ENCODE results near the gene BCKDK. TPM values are rescaled to one million over a fixed set of nuclear protein-coding genes. Genes with fewer than 3 reads are reported as not detected.

The BCKDK gene
- total and polyA plus RNA-seq, 2 of the 13 experiments (the other 11 are each of a cell fraction or from before 2014, with no cell fraction given) = 24.9 to 42.6 TPM

DNA sequence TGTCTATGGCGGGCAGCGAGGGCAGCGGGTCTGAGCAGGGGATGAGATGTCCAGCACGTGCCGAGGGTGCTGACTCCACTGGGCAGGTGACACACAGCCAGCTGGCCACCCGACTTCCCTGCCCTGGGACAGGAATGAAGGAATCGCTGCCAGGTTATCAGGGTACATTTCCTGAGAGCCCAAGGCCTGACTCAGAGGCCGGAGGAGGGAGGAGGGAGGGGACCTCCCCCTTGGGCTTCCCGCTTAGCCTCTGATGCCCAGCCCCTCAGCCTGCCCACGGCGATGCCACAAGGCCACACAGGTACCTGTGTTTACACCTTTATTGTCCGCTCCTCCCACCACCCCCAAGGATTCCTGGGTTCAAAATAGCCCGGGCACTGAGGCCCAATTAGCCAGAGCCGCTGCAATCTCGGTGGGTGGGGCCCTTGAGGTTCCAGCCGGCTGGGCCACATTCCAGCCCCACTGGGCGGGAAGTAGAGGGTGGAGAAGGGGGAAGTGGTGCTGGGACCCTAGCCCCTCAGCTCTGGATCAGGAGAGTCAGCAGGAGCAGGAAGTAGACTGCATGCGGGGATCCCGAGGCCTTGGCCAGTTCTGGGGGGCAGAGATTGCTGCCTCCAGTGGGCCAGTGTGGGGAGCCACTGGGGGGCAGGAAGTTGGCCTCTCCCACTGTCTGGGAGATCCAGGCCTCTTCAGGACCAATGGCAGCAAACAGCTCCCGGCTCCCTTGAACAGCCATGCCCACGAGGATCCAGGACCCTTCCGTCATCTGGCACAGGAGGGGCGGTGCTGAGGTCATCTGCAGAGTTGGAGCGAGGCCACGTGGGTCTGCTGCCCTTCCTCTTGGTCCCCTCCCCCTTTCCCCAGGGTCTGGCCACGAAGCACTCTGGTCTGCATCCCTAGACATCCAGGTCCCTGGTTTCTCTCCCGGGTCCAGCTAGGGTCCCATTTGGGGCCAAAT lies 30.7 kb downstream of the BCKDK start (continued):
- peak; percentile 4; the same call in 1 of the 2 replicates for TF ChIP-seq HIVEP1 (CRISPR knock-in tag; IDR thresholded peaks at IDR 0.05)
- TF ChIP-seq JDP2 (CRISPR knock-in tag; IDR thresholded peaks at IDR 0.05; ENCODE audit: borderline replicate concordance) = no peak
- TF ChIP-seq, protein P1, sequence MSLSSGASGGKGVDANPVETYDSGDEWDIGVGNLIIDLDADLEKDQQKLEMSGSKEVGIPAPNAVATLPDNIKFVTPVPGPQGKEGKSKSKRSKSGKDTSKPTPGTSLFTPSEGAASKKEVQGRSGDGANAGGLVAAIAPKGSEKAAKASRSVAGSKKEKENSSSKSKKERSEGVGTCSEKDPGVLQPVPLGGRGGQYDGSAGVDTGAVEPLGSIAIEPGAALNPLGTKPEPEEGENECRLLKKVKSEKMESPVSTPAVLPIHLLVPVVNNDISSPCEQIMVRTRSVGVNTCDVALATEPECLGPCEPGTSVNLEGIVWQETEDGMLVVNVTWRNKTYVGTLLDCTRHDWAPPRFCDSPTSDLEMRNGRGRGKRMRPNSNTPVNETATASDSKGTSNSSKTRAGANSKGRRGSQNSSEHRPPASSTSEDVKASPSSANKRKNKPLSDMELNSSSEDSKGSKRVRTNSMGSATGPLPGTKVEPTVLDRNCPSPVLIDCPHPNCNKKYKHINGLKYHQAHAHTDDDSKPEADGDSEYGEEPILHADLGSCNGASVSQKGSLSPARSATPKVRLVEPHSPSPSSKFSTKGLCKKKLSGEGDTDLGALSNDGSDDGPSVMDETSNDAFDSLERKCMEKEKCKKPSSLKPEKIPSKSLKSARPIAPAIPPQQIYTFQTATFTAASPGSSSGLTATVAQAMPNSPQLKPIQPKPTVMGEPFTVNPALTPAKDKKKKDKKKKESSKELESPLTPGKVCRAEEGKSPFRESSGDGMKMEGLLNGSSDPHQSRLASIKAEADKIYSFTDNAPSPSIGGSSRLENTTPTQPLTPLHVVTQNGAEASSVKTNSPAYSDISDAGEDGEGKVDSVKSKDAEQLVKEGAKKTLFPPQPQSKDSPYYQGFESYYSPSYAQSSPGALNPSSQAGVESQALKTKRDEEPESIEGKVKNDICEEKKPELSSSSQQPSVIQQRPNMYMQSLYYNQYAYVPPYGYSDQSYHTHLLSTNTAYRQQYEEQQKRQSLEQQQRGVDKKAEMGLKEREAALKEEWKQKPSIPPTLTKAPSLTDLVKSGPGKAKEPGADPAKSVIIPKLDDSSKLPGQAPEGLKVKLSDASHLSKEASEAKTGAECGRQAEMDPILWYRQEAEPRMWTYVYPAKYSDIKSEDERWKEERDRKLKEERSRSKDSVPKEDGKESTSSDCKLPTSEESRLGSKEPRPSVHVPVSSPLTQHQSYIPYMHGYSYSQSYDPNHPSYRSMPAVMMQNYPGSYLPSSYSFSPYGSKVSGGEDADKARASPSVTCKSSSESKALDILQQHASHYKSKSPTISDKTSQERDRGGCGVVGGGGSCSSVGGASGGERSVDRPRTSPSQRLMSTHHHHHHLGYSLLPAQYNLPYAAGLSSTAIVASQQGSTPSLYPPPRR (CRISPR knock-in tag; IDR thresholded peaks at IDR 0.05; ENCODE audit: borderline replicate concordance) = no peak
- TF ChIP-seq TMF1 (CRISPR knock-in tag; IDR thresholded peaks at IDR 0.05; ENCODE audit: low read depth) = no peak
- 0 out of 2 replicates have a peak, but pooled peaks have one; percentile 33 for TF ChIP-seq ZNF350 (CRISPR knock-in tag; IDR thresholded peaks at IDR 0.05; ENCODE audit: borderline replicate concordance, low read depth)
- TF ChIP-seq CREM (IDR thresholded peaks at IDR 0.05) = no peak
- no peak for TF ChIP-seq CREM (CRISPR knock-in tag; IDR thresholded peaks at IDR 0.05)
- no peak for TF ChIP-seq NCOA2 (CRISPR knock-in tag; IDR thresholded peaks at IDR 0.05)
- TF ChIP-seq ZNF121 (CRISPR knock-in tag; IDR thresholded peaks at IDR 0.05) = peak; percentile 64; the same call in 1 of the 2 replicates
- TF ChIP-seq EP300 (IDR thresholded peaks at IDR 0.05; ENCODE audit: low read depth in 2 of 2, low read length in 2 of 2) = no peak
- TF ChIP-seq EP300 (CRISPR knock-in tag; IDR thresholded peaks at IDR 0.05; ENCODE audit: borderline replicate concordance) = no peak; the same call in 1 of the 2 replicates
- TF ChIP-seq, protein P2, sequence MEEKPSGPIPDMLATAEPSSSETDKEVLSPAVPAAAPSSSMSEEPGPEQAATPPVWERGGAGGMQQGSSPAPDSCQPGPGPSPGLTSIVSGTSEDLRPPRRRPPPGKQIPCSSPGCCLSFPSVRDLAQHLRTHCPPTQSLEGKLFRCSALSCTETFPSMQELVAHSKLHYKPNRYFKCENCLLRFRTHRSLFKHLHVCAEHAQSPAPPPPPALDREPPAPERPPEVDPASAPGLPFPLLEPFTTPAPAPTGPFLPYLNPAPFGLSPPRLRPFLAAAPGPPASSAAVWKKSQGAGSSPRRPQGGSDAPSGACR (CRISPR knock-in tag; IDR thresholded peaks at IDR 0.05) = no peak
- 0 out of 2 replicates have a peak, but pooled peaks have one; percentile 37 for TF ChIP-seq MIER2 (CRISPR knock-in tag; IDR thresholded peaks at IDR 0.05)
- no peak for TF ChIP-seq CBX1 (IDR thresholded peaks at IDR 0.05; ENCODE audit: low read depth)
- TF ChIP-seq, protein P3, sequence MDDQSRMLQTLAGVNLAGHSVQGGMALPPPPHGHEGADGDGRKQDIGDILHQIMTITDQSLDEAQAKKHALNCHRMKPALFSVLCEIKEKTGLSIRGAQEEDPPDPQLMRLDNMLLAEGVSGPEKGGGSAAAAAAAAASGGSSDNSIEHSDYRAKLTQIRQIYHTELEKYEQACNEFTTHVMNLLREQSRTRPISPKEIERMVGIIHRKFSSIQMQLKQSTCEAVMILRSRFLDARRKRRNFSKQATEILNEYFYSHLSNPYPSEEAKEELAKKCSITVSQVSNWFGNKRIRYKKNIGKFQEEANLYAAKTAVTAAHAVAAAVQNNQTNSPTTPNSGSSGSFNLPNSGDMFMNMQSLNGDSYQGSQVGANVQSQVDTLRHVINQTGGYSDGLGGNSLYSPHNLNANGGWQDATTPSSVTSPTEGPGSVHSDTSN (CRISPR knock-in tag; IDR thresholded peaks at IDR 0.05; ENCODE audit: borderline replicate concordance) = no peak
- no peak for TF ChIP-seq ZNF816 (CRISPR knock-in tag; IDR thresholded peaks at IDR 0.05; ENCODE audit: borderline replicate concordance)
- TF ChIP-seq SALL2 (CRISPR knock-in tag; IDR thresholded peaks at IDR 0.05) = peak; percentile 67; the same call in 1 of the 2 replicates
- TF ChIP-seq THYN1 (CRISPR knock-in tag; IDR thresholded peaks at IDR 0.05; ENCODE audit: borderline replicate concordance, low read depth) = no peak
- TF ChIP-seq RXRB (CRISPR knock-in tag; IDR thresholded peaks at IDR 0.05; ENCODE audit: borderline replicate concordance) = no peak
